ENCODE data around the gene ZNF598.

Gene ZNF598

GRCh38 chr16:2003827-2004641 lies 5.6 kb downstream of the ZNF598 start:
- peak overlapping the region; percentile 1 to 99 (median 94); a peak in 17 of 22 replicates for H3K9ac ChIP-seq
- H4K20me1 ChIP-seq = peaks cover 61 to 100% (median 98%) of the 10 kb centered on the region in 11 experiments
- TF ChIP-seq Cebpa-rat (IDR thresholded peaks at IDR 0.05) = no peak
- no peaks in the 10 kb centered on the region for H3K27me3 ChIP-seq
- peak overlapping the region; percentile 94 to 100 (median 98) for H3K4me2 ChIP-seq
- peak overlapping the region in 6 of 11 experiments; percentile 4 to 94 (median 34); a peak in 8 of 22 replicates for H3K27ac ChIP-seq
- H3K9me3 ChIP-seq (replicated peaks in 1 of 11) = no peaks in the 10 kb centered on the region
- peaks cover 45 to 84% (median 67%) of the 10 kb centered on the region in 11 experiments for H3K36me3 ChIP-seq
- H3K4me3 ChIP-seq = peak overlapping the region in 1 of 10 experiments; percentile 31; a peak in 2 of 20 replicates
- H3K4me1 ChIP-seq = peaks cover 49 to 55% (median 53%) of the 10 kb centered on the region in 10 experiments

- no peaks in the 10 kb centered on the region for H3K9me3 ChIP-seq (replicated peaks in 1 of 11)
- TF ChIP-seq Cebpa-rat (IDR thresholded peaks at IDR 0.05) = no peak
- peak overlapping the region in 7 of 11 experiments; percentile 5 to 45 (median 33); a peak in 5 of 22 replicates for H3K9ac ChIP-seq
- H3K4me1 ChIP-seq = peaks cover 45 to 52% (median 49%) of the 10 kb centered on the region in 10 experiments
- H3K27me3 ChIP-seq = no peaks in the 10 kb centered on the region
- peak overlapping the region in 2 of 11 experiments; percentile 16 to 97; a peak in 1 of 22 replicates for H3K4me2 ChIP-seq
- H3K36me3 ChIP-seq = peaks cover 52 to 91% (median 74%) of the 10 kb centered on the region in 11 experiments
- H4K20me1 ChIP-seq = peaks cover 58 to 100% (median 96%) of the 10 kb centered on the region in 11 experiments
- peak overlapping the region in 1 of 11 experiments; percentile 22; a peak in 2 of 22 replicates for H3K27ac ChIP-seq
- H3K4me3 ChIP-seq = no peak overlapping the region
Measured at GRCh38 chr16:2003231-2003826, 6.3 kb downstream of the ZNF598 start.

- Histone ChIP-seq H3K27ac (no peak overlapping the region; a peak in 1 of 22 replicates), H3K9me3 (replicated peaks in 1 of 11) (no peaks in the 10 kb centered on the region), H4K20me1 (peaks cover 51 to 100% (median 96%) of the 10 kb centered on the region in 11 experiments), H3K27me3 (no peaks in the 10 kb centered on the region), H3K4me1 (peaks cover 38 to 45% (median 42%) of the 10 kb centered on the region in 10 experiments), H3K9ac (peak overlapping the region in 5 of 11 experiments; percentile 9 to 45 (median 27); a peak in 3 of 22 replicates), H3K4me2 (no peak overlapping the region), H3K36me3 (peaks cover 59 to 92% (median 74%) of the 10 kb centered on the region in 11 experiments), H3K4me3 (no peak overlapping the region)
- TF ChIP-seq Cebpa-rat (IDR thresholded peaks at IDR 0.05) = no peak
Measured at GRCh38 chr16:2002406-2003230, 7.0 kb downstream of the ZNF598 start.

GRCh38 chr16:2001456-2002355 lies 7.9 kb downstream of the ZNF598 start:
- Histone ChIP-seq H4K20me1 (peaks cover 42 to 100% (median 94%) of the 10 kb centered on the region in 11 experiments; a peak in 21 of 22 replicates), H3K9me3 (replicated peaks in 1 of 11) (no peaks in the 10 kb centered on the region), H3K27ac (no peak overlapping the region), H3K4me3 (no peak overlapping the region), H3K4me2 (no peak overlapping the region), H3K27me3 (no peaks in the 10 kb centered on the region), H3K36me3 (peaks cover 69 to 92% (median 78%) of the 10 kb centered on the region in 11 experiments), H3K4me1 (peaks cover 29 to 36% (median 33%) of the 10 kb centered on the region in 10 experiments), H3K9ac (peak overlapping the region in 2 of 11 experiments; percentile 9 to 18; a peak in 1 of 22 replicates)
- TF ChIP-seq Cebpa-rat (IDR thresholded peaks at IDR 0.05) = no peak

- Histone ChIP-seq H4K20me1 (peaks cover 35 to 99% (median 89%) of the 10 kb centered on the region in 11 experiments; a peak in 21 of 22 replicates), H3K27ac (no peak overlapping the region), H3K27me3 (no peaks in the 10 kb centered on the region), H3K9me3 (replicated peaks in 1 of 11) (no peaks in the 10 kb centered on the region), H3K36me3 (peaks cover 70 to 94% (median 82%) of the 10 kb centered on the region in 11 experiments), H3K4me3 (no peak overlapping the region), H3K4me1 (peaks cover 22 to 29% (median 26%) of the 10 kb centered on the region in 10 experiments), H3K4me2 (no peak overlapping the region), H3K9ac (0 out of 22 replicates have a peak overlapping the region, but pooled peaks of 1 of the 11 experiments have one; percentile 18)
- no peak for TF ChIP-seq Cebpa-rat (IDR thresholded peaks at IDR 0.05)
Measured at GRCh38 chr16:2001035-2001434, 8.6 kb downstream of the ZNF598 start.

- Histone ChIP-seq H3K27me3 (no peaks in the 10 kb centered on the region), H3K4me1 (peaks cover 11 to 18% (median 16%) of the 10 kb centered on the region in 10 experiments), H3K9ac (no peak overlapping the region; a peak in 1 of 22 replicates), H4K20me1 (peaks cover 24 to 94% (median 80%) of the 10 kb centered on the region in 11 experiments; a peak in 21 of 22 replicates), H3K9me3 (replicated peaks in 1 of 11) (no peaks in the 10 kb centered on the region), H3K36me3 (peaks cover 70 to 95% (median 87%) of the 10 kb centered on the region in 11 experiments), H3K4me2 (no peak overlapping the region), H3K4me3 (no peak overlapping the region), H3K27ac (no peak overlapping the region)
- TF ChIP-seq Cebpa-rat (IDR thresholded peaks at IDR 0.05) = no peak
Measured at GRCh38 chr16:1999866-2000514, 9.6 kb downstream of the ZNF598 start.
